GM21528 (cell line): ENCODE results near the gene NIFK.

Experiments used
- ATAC-seq: cut with Tn5 transposase; IDR thresholded peaks from one replicate; pipeline ENCODE4 v1.9.1; 2021; ENCODE audit warnings: mild to moderate bottlenecking, moderate library complexity; ENCODE audit not compliant: unreplicated experiment, low FRiP score

Gene NIFK

DNA sequence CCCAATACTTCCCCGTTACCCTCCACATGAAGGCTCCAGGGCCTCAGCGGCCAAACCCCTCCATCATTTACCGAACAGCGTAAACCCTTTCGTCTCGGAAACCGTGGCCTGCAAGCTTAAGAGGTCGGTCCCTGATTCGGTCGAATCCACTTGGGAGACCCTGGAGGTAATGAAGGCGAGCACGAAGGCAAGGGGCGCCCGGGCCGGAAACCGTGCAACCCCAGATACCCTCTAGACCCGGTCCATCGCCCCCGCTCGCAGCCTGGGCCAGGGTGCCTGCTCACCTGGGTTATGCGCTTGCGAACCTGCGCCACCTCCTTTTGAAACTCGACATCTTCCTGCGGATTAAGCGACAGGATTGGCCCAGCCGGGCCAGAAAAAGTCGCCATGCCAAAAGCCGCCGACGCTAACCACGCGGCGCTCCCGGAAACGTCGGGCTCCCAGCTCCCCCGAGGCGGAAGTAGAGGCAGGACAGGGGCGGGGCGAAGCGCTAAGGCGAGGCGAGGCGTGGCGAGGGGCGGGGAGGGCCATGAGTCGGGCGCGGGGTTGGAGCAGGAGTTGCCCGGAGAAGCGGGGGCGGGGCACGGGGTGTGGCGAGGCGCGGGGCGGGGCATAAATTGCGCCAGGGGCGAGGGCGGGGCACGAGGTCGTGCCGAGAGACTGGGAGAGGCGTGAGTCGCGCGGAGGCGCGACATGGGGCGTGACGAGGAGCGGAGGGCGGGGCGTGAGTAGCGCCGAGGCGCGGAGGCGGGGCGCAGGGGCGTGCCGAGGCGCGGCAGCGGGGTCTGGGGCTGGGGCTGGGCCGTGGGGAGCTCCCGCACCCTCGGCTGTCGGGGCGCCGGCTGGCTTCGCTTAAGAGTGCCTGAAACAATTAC is at the start of gene NIFK:
Gene NIFK, minus strand, starts transcription at position 414 of the 875 bp plus-strand sequence. Its CDS starts 25 bp downstream, at position 389.
- peak; percentile 92 for ATAC-seq

DNA sequence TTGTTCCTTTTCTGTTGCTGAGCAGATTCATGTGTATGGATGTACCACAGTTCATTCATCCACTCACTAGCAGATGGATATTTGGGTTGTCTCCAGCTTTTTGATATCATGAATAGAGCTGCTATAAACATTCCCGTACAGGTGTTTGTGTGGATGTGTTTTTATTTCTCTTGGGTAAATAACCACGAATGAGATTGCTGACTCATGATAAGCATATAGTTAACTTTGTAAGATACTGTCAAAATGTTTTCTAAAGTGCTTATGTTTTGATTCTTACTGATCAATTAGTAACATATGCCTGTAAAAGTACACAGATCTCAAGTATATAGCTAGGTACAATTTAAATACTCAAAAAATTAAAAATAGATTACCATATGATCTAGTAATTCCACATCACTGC is 46.5 kb upstream of the NIFK start:
- no peak for ATAC-seq

DNA sequence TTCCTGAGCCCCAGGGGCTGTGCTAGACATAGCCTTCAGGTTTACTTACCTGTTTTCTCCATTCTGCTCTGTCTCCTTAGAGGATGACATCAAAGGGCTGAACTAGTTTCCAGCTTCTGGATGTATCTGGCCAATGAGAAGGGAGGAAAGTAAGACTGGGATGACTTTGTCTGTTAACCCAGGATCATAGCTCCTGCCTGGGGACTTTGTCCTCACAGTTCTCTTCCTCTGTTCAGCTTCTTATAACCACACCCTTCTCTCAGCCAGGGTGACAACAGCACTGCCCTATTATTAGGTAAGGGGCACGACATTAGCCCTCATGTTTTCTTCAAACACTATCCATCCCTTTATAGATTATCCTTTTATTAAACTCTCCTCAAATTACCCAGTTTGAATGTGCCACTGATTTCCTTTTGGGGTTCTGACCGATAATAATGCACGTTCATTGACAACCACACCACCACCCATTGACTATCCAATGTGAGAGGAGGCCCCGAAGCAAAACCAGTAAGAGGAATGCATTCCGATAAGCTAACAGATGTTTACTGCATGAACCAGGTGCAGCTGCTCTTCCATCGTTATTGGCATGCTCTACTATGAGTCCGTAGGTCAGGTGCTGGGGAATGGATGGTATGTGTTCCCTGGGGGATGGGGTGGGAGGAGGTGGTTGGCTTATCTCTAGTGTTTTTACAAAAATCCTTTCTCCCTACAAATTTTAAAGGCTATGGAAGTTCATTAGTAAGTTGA is 42.2 kb upstream of the NIFK start:
- ATAC-seq, result no peak

DNA sequence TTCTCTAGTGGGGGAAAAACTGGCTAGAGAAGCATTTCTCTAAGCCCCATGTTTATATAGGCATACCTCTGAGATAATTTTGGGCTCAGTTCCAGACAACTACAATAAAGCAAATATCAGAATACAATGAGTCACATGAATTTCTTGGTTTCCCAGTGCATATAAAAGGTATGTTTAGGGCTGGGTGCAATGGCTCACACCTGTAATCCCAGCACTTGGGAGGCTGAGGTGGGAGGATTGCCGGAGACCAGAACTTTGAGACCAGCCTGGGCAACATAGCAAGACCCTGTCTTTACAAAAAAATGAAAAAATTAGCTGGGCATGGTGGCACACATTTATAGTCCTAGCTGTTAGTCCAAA is 41.0 kb upstream of the NIFK start:
- no peak for ATAC-seq

GRCh38 chr2:121776885-121777698 is 40.4 kb upstream of the NIFK start:
- ATAC-seq, result no peak

- ATAC-seq, result no peak
Observed at GRCh38 chr2:121776361-121776760, 39.7 kb upstream of the NIFK start.

- ATAC-seq, result no peak
Observed at GRCh38 chr2:121774235-121774634, 37.6 kb upstream of the NIFK start.

GRCh38 chr2:121771976-121772742 is 35.5 kb upstream of the NIFK start:
- no peak for ATAC-seq

- no peak for ATAC-seq
Observed at GRCh38 chr2:121768143-121768755, 31.6 kb upstream of the NIFK start.

- ATAC-seq, result no peak
Observed at GRCh38 chr2:121766624-121767023, 29.9 kb upstream of the NIFK start.

- no peak for ATAC-seq
Observed at GRCh38 chr2:121764681-121765228, 28.1 kb upstream of the NIFK start.

DNA sequence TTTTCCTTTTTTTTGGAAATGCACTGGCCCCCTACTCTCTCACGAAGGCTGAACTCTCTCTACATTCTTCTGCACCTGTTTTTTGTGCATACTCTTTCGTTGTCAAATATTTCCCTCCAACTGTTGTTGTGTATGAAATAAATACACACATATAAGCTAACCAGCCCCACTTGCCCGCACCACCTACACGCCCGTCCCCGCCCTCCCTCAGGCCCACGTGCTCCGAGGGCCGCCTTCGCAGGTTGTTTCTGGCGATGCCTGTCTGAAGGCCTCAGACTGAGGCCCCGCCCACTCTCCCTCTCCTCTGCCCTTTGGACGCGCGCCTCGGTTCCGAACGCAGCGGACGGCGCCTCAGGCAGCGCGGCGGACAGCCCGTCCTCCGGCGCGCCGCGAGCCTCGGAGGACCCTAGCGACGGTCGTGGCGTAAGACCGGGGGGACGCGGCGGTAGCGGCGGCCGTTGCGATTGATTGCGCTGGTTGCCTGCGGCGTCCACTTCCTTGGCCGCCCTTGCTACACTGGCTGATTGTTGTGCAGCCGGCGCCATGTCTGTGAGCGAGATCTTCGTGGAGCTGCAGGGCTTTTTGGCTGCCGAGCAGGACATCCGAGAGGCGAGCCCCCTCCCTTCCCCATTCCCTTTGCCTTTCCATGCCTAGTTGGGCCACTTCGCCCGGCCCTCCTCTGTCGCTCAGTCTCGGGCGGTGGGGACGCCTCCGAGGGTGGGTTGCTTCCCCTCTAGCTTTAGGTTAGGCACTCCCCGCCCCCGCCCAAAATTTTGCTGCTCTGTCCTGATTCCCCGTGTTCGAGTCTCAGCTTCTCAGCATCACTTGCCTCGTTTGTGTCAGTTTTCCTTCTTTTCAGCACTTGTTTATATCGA is 18.8 kb upstream of the NIFK start, which contains the start of gene TSN:
Gene TSN, plus strand, starts transcription at position 415 of the 875 bp plus-strand sequence. Its CDS starts 129 bp downstream, at position 544.
- ATAC-seq, result peak; percentile 99

GRCh38 chr2:121754851-121755236 is 18.2 kb upstream of the NIFK start:
- peak; percentile 3 for ATAC-seq

DNA sequence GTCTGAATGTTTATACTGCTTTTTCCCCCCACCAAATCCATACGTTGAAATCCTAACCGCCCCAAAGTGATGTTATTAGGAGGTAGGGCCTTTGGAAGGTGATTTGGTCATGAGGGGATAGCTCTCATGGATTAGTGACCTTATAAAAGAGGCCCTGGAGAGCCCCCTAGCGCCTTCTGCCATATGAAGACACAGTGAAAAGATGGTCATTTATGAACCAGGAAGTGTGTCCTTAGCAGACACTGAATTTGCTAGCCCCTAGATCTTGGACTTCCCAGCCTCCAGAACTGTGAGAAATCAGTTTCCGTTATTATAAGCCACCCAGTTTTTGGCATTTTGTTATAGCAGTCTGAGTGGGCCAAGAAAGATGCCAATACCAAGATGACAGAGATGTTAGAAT is 11.5 kb upstream of the NIFK start:
- no peak for ATAC-seq

- no peak for ATAC-seq
Observed at GRCh38 chr2:121746071-121746578, 9.4 kb upstream of the NIFK start.

- ATAC-seq, result no peak
Observed at GRCh38 chr2:121741450-121741849, 4.8 kb upstream of the NIFK start.

DNA sequence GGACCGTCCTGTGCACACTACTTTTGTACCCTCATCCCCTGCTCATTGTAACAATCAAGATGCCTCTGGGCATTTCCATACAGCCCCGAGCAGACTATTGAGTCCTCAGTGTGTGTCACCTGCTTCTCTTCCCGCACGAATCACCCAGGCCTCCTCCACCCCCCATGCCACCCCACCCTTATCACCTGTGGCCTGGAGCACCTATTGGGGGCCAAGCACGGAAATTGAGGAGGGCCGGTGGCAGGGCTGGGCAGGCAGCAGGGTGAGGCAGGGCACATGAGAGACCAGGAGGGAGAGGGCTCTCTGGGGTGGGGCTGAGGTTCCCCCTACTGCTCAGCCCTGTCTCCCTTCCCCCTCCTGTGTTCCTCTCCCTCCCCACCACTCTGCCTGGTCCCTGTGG is 4.3 kb upstream of the NIFK start:
- no peak for ATAC-seq

DNA sequence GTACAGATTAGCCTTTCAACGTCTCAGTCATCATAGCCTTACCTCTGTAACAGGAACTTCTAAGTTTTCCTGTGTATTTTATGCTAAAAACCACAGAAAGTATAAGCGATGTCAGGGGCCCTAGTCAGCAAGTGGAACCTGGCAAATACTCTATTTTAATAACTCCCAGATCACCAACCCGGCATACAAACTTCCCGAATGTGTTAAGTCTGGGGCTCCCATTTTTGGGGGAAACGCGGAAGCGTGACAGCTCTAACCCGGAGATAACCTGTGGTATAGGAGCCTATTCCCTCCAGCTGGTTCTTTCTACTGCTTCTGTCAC is 574 bp downstream of the NIFK start:
- ATAC-seq, result no peak
